Fibroblast of pulmonary artery (primary cell): ENCODE results near the gene SEMA6C.

ENCODE experiments used
- DNase-seq: peaks from one replicate; pipeline ENCODE4 v3.0.0-alpha.2; 2010; ENCODE audit warnings: low read depth
- H3K4me3 ChIP-seq: replicated peaks from 2 replicates; pipeline ENCODE4 v1.5.1; 2011; ENCODE audit warnings: low read depth, mild to moderate bottlenecking, control low read depth, low read length, moderate library complexity
- CTCF ChIP-seq: IDR thresholded peaks from 2 replicates; pipeline ENCODE4 v1.5.1; 2011; ENCODE audit warnings: mild to moderate bottlenecking, control low read depth, low read length, inconsistent platforms; ENCODE audit errors: missing control alignments

SEMA6C gene

GRCh38 chr1:151187205-151187604 lies 40.8 kb upstream of the SEMA6C start:
- TF ChIP-seq CTCF: no peak
- no peak overlapping the region for H3K4me3 ChIP-seq
- DNase-seq: no peak

DNA sequence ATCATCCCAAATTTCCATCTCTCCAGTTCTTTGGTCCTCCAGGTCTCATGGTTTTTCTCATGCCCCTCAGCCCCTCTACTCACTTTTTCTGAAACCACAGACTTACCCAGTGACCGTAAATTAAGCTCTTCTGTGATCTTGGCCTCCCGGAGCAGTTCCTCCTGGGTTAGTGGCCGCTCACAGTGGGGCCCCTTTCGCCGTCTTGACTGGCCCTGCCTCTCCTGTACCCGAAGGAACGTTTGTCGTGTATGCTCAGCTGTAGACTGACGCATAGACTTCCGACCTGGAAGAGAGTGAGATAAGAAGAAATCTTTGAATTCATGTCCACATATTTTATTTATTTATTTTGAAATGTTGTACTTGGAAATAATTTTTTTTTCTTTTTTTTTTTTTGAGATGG lies 37.8 kb upstream of the SEMA6C start:
- no peak for DNase-seq
- no peak for TF ChIP-seq CTCF
- no peak overlapping the region for H3K4me3 ChIP-seq

GRCh38 chr1:151176514-151177045 lies 30.1 kb upstream of the SEMA6C start:
- no peak overlapping the region for H3K4me3 ChIP-seq
- DNase-seq: no peak
- TF ChIP-seq CTCF: no peak

- peak; percentile 34 for DNase-seq
- H3K4me3 ChIP-seq: no peak within 1 kb of the TSS
- TF ChIP-seq CTCF: peak; percentile 58
Measured at GRCh38 chr1:151175863-151176262, 29.4 kb upstream of the SEMA6C start, which contains the start of gene TMOD4. TSS of gene TMOD4 (minus strand) at chr1:151175981. CDS start at chr1:151174875, 1,106 bp downstream.

- TF ChIP-seq CTCF: no peak
- peak; percentile 46 for DNase-seq
- H3K4me3 ChIP-seq: no peak overlapping the region
Measured at GRCh38 chr1:151175041-151175741, 28.8 kb upstream of the SEMA6C start.

- no peak for DNase-seq
- no peak for TF ChIP-seq CTCF
- H3K4me3 ChIP-seq: no peak overlapping the region
Measured at GRCh38 chr1:151171190-151171589, 24.8 kb upstream of the SEMA6C start.

DNA sequence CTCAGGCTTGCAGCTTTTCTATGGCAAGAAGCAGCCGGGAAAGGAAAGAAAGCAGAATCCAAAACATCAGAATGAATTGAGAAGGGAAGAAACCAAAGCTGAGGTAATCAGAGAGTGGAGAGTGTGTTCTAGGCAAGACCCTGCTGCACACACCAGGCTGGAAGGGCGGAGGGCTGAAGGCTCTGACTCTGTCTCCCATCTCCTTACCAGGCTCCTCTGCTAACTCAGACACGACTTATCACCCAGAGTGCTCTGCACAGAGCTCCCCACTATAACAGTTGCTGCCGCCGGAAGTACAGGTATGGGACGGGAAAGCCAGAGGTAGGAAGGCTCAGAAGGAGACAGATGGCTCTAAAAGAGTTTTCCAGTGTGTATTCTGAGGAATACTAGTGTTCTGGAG lies 20.7 kb upstream of the SEMA6C start:
- TF ChIP-seq CTCF: no peak
- no peak for DNase-seq
- H3K4me3 ChIP-seq: peak overlapping the region; percentile 85
